OCI-LY7 (cell line): ENCODE results near the gene ATG16L2. TPM values are rescaled to one million over a fixed set of nuclear protein-coding genes. Genes with fewer than 3 reads are reported as not detected.

Experiments used
- BruUV-seq: library from RNA; stranded (reverse); fragments of 400-500 nt; replicated peaks from 2 replicates; lab custom pipeline; 2021; lab: Mats Ljungman, UMichigan
- CTCF ChIA-PET: fragments of 300-600 bp; sonication (Branson Sonifier 250); formaldehyde crosslinking; loops from one replicate; lab custom pipeline; 2022; ENCODE audit warnings: antibody characterized with exemption; ENCODE audit not compliant: unreplicated experiment; lab: Charles Lee
- POLR2A ChIA-PET: fragments of 300-600 bp; sonication (Branson Sonifier 250); formaldehyde crosslinking; loops from one replicate; lab custom pipeline; 2022; ENCODE audit warnings: antibody characterized with exemption; lab: Charles Lee
- DNase-seq: peaks from one replicate; pipeline ENCODE4 v3.0.0-alpha.2; 2015; ENCODE audit warnings: low spot score
- H2AFZ ChIP-seq: fragments of 200-600 bp; sonication (generic), shearing (Covaris generic); 2 replicates; pipeline ENCODE4 v1.6.1; 2014; ENCODE audit warnings: mild to moderate bottlenecking, antibody characterized with exemption, low read length, moderate library complexity
- H3K27ac ChIP-seq: fragments of 200-600 bp; sonication (generic); 2 replicates; pipeline ENCODE4 v1.5.1; 2014; ENCODE audit warnings: mixed run types, low read depth, mild to moderate bottlenecking, moderate library complexity, low read length, inconsistent platforms; ENCODE audit not compliant: poor library complexity, severe bottlenecking
- H3K36me3 ChIP-seq: fragments of 200-600 bp; sonication (generic); 2 replicates; pipeline ENCODE4 v1.6.1; 2014; ENCODE audit warnings: mild to moderate bottlenecking, antibody characterized with exemption, low read length, moderate library complexity, mixed read lengths; ENCODE audit not compliant: insufficient read depth
- H3K4me1 ChIP-seq: fragments of 200-600 bp; sonication (generic); 2 replicates; pipeline ENCODE4 v1.5.1; 2014; ENCODE audit warnings: mild to moderate bottlenecking, low read length; ENCODE audit not compliant: insufficient read depth, poor library complexity, severe bottlenecking
- H3K4me2 ChIP-seq: fragments of 200-600 bp; sonication (generic); 2 replicates; pipeline ENCODE4 v1.6.1; 2014; ENCODE audit warnings: mild to moderate bottlenecking, low read length
- H3K4me3 ChIP-seq: fragments of 200-600 bp; sonication (generic); 2 replicates; pipeline ENCODE4 v1.5.1; 2014; ENCODE audit warnings: mild to moderate bottlenecking, low read depth, low read length; ENCODE audit not compliant: poor library complexity, severe bottlenecking
- H3K79me2 ChIP-seq: fragments of 200-600 bp; sonication (generic); 2 replicates; pipeline ENCODE4 v1.6.1; 2016; ENCODE audit warnings: low read depth, mild to moderate bottlenecking, low read length, moderate library complexity, mixed read lengths; ENCODE audit not compliant: insufficient read depth
- H3K9me2 ChIP-seq: fragments of 200-600 bp; sonication (generic); 2 replicates; pipeline ENCODE4 v1.6.1; 2016; ENCODE audit warnings: mild to moderate bottlenecking, low read length, mixed read lengths; ENCODE audit not compliant: insufficient read depth
- H3K9me3 ChIP-seq: fragments of 200-600 bp; sonication (generic); 2 replicates; pipeline ENCODE4 v1.6.1; 2014; ENCODE audit warnings: mild to moderate bottlenecking, mixed run types, low read length, mixed read lengths
- H4K20me1 ChIP-seq: fragments of 200-600 bp; sonication (generic); 2 replicates; pipeline ENCODE4 v1.6.1; 2014; ENCODE audit warnings: mild to moderate bottlenecking, antibody characterized with exemption, low read length, moderate library complexity, mixed read lengths; ENCODE audit not compliant: insufficient read depth
- EZH2phosphoT487 ChIP-seq: fragments of 200-600 bp; sonication (generic); IDR thresholded peaks from 2 replicates; pipeline ENCODE4 v1.6.1; 2018; ENCODE audit warnings: low read depth, borderline replicate concordance, mild to moderate bottlenecking, mixed run types, antibody characterized with exemption, low read length, moderate library complexity, mixed read lengths
- intact Hi-C: fragments of 100-400 bp; cut with micrococcal nuclease; formaldehyde crosslinking; loops from one replicate; pipeline ENCODE4 v1.10.0; 2022; ENCODE audit not compliant: unreplicated experiment
- total RNA-seq, 2 experiments: library from RNA; depleted of rRNA in 1 of 2; stranded (reverse); fragments of >200 nt in 1 of 2; shearing (Covaris generic) in 1 of 2; gene quantifications; 2 replicates each; pipeline ENCODE4 v1.2.3, GENCODE V29; 2014 to 2022
- TF ChIP-seq, protein P1 (sequence below): fragments of 200-600 bp; sonication (generic); conservative IDR thresholded peaks from 2 replicates; pipeline ENCODE4 v1.5.1; 2014; ENCODE audit warnings: mild to moderate bottlenecking, antibody characterized with exemption, low read length, moderate library complexity, mixed read lengths

The ATG16L2 gene
- total RNA-seq, 2 experiments from 2014 or later = 103 to 108 TPM

DNA sequence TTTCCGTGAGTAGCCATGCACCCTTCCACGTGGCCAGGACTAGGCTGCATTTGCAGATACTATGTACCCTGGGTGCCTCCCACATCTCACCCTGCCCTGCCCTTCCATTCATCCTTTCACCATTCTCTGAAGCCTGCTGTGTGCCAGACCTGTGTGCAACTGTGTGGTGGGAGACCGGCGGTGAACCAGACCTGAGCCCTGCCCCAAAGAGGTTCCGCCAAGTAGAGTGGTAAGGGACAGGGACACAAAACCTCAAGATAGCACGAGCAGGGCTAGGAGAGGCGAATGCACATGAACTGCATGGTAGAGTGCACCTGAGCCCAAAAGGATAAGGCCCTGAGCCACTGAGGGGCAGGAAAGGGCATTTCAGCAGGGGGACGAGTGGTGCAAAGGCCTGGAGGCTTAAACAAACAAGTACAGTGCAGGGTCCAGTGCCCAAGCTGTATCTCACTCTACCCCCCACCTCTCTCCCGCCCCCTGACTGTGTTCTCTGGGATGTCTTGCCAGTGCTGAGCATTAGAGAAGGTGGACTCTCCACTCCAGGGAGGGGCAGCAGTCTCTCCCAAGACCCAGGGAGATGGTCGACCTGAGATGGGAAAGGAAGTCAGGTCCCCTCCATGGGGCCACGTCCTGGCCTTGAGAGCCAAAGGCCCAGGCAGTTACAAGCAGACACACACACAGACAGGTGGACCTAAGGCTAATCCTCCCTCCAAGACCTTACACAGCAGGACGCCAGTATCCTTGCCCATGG is 47.9 kb upstream of the ATG16L2 start:
- Histone ChIP-seq H3K4me2 (no peak overlapping the region), H3K79me2 (no peaks in the 10 kb centered on the region), H2AFZ (no peak overlapping the region), H3K4me1 (peaks cover 5% of the 10 kb centered on the region), H4K20me1 (no peaks in the 10 kb centered on the region), H3K27ac (no peak overlapping the region), H3K4me3 (no peak overlapping the region), H3K36me3 (no peaks in the 10 kb centered on the region), H3K9me2 (no peaks in the 10 kb centered on the region), H3K9me3 (no peaks in the 10 kb centered on the region)
- no peak for DNase-seq
- TF ChIP-seq, protein P1, sequence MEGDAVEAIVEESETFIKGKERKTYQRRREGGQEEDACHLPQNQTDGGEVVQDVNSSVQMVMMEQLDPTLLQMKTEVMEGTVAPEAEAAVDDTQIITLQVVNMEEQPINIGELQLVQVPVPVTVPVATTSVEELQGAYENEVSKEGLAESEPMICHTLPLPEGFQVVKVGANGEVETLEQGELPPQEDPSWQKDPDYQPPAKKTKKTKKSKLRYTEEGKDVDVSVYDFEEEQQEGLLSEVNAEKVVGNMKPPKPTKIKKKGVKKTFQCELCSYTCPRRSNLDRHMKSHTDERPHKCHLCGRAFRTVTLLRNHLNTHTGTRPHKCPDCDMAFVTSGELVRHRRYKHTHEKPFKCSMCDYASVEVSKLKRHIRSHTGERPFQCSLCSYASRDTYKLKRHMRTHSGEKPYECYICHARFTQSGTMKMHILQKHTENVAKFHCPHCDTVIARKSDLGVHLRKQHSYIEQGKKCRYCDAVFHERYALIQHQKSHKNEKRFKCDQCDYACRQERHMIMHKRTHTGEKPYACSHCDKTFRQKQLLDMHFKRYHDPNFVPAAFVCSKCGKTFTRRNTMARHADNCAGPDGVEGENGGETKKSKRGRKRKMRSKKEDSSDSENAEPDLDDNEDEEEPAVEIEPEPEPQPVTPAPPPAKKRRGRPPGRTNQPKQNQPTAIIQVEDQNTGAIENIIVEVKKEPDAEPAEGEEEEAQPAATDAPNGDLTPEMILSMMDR = no peak
- no peak for TF ChIP-seq EZH2phosphoT487
- intact Hi-C loops = no loop called here
- ChIA-PET CTCF (no interaction called here), POLR2A (no interaction called here)
- BruUV-seq = no TSS peak

DNA sequence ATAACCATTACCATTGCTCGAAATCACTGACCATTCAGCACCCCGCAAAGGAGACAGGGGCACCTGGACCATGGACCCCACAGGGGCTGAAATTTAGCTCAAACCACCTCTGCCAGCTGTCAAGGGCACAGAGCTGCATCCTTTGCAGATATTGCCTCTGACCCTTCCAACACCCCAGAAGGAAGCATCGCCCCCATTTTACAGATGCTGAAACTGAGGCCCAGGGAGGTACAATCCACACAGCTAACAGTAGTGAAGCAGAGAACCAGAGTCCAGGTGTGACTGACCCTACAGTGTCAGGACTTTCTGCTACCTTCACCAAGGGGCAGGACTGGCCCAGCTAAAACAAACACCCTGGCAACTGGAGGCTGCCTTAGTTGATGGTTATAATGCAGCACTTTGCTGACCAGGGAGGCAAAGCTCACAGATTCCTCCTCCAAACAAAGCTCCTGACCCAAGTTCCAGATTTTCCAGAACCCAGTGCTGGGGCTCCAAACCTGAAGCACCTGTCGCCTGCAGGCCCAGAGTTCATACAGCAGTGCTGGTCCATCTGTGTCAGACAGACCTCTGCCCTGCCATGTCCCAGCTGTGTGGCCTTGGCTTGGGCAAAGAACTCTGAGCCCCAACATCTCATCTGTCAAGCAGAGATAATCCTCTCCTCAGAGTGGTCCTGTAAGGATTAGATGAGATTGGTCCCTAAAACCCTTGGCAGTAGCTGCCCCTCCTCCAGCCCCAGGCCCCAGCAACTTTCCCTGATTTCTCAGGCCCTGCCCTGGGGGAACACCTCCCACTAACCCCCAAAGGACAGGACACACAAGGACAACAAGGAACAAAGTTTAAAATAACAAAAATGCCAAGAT is 46.8 kb upstream of the ATG16L2 start:
- TF ChIP-seq, protein P1 = no peak
- TF ChIP-seq EZH2phosphoT487 = no peak
- Histone ChIP-seq H3K79me2 (no peaks in the 10 kb centered on the region), H3K4me1 (peaks cover 5% of the 10 kb centered on the region), H4K20me1 (no peaks in the 10 kb centered on the region), H3K27ac (no peak overlapping the region), H3K4me2 (no peak overlapping the region), H2AFZ (no peak overlapping the region), H3K4me3 (no peak overlapping the region), H3K9me2 (no peaks in the 10 kb centered on the region), H3K36me3 (no peaks in the 10 kb centered on the region), H3K9me3 (no peaks in the 10 kb centered on the region)
- ChIA-PET POLR2A (no interaction called here), CTCF (no interaction called here)
- DNase-seq = no peak
- intact Hi-C loops = no loop called here
- BruUV-seq = no TSS peak
